ENCODE data around the gene DAD1.

GRCh38 chr14:22517117-22517720 is 71.8 kb downstream of the DAD1 start:
- TF ChIP-seq EZH2phosphoT487 (IDR thresholded peaks at IDR 0.05; ENCODE audit: insufficient read depth, low read depth) (no peak), EZH2 (IDR thresholded peaks at IDR 0.05; ENCODE audit: insufficient read depth, poor library complexity, severe bottlenecking) (no peak)

Measured in GM23248 (cell line).